Ovary (tissue), 3 donors: ENCODE results near the gene DOK1.

Source experiments
- POLR2A ChIP-seq: fragments of 450-650 bp; IDR thresholded peaks from one replicate; pipeline ENCODE4 v1.6.1; 2017; ENCODE audit warnings: antibody characterized with exemption, mild to moderate bottlenecking, moderate library complexity
- TF ChIP-seq, protein P1 (sequence below), 3 donors: fragments of 450-650 bp in 2 of 3; fragments of 200-600 bp in 1 of 3; IDR thresholded peaks; one replicate each; pipeline versions ENCODE4 v1.5.1 to v1.8.0; 2016 to 2022; ENCODE audit warnings: antibody characterized with exemption in 3 of 3, mild to moderate bottlenecking in 1 of 3
- donor health status: DM: no; HTN: no; CAD: no.

DNA sequence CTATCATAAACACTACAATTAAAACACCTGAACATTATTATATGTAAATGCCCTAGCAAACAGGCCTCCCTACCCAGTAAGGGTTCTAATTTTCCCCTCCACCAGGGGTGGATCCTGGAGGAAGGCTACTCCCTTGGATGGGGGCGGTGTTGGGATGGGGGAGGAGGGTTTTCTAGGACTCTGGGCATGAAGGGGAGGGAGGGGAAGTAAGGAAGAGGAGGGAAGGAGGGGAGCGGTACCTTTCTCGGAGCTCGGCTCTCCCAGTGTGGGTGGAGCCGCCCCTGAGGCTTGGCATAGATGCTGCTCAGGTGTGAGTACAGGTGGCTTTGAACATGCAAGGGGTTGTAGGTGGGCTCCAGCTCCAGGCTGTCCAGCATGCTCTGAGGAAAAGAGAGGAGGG lies 5.4 kb downstream of the DOK1 start:
- TF ChIP-seq, protein P1, sequence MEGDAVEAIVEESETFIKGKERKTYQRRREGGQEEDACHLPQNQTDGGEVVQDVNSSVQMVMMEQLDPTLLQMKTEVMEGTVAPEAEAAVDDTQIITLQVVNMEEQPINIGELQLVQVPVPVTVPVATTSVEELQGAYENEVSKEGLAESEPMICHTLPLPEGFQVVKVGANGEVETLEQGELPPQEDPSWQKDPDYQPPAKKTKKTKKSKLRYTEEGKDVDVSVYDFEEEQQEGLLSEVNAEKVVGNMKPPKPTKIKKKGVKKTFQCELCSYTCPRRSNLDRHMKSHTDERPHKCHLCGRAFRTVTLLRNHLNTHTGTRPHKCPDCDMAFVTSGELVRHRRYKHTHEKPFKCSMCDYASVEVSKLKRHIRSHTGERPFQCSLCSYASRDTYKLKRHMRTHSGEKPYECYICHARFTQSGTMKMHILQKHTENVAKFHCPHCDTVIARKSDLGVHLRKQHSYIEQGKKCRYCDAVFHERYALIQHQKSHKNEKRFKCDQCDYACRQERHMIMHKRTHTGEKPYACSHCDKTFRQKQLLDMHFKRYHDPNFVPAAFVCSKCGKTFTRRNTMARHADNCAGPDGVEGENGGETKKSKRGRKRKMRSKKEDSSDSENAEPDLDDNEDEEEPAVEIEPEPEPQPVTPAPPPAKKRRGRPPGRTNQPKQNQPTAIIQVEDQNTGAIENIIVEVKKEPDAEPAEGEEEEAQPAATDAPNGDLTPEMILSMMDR (IDR thresholded peaks at IDR 0.05): no peak
- no peak for TF ChIP-seq POLR2A
